Activated T-helper 1 cell treated with Interleukin-2 at 50 U/mL for 16 hours (primary cell): ENCODE data around the gene SNAPC2.

Experiments used
- DNase-seq: peaks from one replicate; pipeline ENCODE4 v3.0.0-alpha.2; 2020; ENCODE audit warnings: low read depth

The SNAPC2 gene

DNA sequence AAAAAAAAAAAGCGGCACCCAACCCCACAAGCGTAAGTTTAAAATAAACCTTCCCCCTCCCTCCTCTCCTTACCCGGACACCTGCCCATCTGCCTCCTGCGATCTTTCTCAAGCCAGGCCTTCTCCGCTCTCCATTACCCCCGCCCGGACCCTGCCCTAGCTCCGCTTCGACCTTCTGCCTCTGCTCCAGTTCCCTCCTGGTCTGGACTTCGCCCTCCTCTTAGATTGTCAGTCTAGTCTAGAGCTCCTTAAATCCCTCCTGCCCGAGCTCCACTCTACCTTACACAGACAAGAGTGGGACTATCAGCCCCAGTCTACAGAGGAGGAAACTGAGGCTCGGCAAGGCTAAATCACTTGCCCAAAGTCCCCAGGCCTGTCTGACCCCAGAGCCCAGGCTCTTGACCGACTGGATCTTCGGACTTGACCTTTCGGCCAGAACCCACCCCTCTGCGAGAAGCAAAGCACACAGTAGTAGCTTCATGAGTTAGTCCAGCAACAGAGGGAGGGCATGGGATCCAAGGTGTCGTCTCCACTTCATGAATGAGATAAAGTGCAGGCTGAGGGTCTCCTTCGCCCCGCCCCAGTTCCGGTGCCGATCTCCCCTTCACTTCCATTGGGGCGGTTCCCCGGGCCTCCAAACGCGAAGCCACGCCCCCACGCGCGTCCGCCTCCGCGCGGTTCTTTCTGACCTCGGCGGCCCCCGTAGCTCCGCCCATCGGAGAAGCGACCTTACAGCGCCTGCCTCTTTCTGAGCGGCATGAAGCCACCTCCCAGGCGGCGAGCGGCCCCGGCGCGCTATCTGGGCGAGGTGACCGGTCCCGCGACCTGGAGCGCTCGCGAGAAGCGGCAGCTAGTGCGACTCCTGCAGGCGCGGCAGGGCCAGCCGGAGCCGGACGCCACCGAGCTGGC lies at the start of gene SNAPC2:
SNAPC2 (plus strand) TSS at position 729 of the 909 bp plus-strand sequence; CDS start at position 758, 29 bp downstream.
- DNase-seq: peak; percentile 91

GRCh38 chr19:7870571-7871436 lies 49.3 kb upstream of the SNAPC2 start:
- DNase-seq: no peak

DNA sequence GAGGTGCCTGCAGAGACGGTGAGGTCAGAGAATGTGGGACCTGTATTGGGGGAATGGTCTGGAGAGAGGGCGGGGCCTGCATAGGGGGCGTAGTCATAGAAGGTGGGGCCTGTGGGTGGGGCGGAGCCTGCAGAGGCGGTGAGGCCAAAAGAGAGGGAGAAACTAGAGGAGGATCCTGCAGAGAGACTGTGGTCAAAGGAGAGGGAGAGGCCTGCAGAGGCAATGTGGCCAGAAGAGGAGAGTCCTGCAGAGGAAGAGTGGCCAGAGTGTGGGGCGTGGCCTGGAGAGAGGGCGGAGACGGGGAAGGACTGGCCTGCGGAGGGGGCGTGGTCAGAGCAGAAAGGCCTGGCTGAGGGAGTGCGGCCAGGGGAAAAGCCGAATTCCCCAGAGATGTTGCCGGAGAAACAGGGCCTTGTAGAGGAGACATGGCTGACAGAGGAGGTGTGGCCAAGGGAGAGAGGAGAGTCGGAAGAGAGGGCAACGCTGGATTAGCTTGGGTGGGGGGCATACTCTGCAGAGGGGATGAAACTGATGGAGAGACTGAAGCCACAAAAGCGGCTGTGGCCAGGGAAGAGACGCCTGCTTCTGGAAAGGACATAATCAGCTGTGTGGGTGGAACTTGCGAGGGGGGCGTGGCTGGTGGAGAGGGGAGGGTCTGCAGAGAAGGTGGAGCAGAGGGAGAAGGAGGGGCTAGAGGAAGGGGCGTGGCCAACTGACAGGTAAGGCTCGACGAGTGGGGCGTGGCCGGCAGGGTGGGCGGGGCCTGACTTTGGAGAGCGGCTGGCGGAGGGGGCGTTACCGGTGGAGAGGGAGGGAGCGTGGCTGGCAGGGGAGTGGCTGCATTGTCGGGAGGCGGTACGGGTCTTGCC lies 48.5 kb upstream of the SNAPC2 start:
- peak; percentile 60 for DNase-seq

DNA sequence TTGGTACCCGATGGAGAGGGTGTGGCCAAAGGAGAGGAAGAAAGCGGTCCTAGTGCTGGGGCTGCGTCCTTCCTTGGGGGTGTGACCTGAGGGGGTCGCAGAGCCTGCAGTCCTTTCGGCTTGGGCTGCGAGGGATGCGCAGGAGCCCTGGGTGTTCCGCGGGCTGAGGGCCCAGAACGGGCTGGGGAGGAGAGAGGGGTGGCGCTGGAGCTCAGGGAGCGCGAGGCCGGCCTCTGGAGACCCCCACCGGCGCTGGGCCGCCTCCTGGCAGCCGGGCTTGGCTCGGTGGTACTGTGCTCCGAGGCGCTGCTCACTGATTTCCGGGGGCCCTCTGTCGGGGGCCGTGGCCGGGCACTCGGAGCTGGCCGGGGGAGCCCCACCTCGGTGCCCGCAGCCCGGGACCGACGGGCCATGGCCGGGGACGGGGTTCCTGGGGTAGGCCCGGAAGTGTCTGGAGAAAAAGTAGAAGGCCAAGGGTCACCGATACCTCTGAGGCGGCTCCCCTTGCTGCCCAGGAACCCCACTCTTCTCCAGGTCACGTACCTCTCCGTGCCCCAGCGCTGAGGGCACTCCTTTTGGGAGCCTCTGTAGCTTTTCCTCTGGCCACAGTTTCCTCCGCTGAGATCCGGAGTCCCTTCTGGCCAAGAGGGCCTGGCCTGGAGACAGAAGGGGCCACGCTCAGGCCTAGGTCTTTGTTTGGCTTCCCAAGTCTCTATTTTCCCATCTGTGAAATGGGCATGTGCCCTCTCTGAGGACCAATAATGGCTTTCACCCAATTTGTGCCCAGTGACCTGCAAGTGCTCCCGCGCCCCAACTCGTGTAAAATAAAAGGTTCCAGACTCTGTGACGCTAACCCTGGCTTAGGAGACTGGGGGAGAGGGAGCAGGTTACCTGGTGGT lies 47.6 kb upstream of the SNAPC2 start:
- DNase-seq: no peak

GRCh38 chr19:7873304-7874075 lies 46.6 kb upstream of the SNAPC2 start:
- DNase-seq: no peak

DNA sequence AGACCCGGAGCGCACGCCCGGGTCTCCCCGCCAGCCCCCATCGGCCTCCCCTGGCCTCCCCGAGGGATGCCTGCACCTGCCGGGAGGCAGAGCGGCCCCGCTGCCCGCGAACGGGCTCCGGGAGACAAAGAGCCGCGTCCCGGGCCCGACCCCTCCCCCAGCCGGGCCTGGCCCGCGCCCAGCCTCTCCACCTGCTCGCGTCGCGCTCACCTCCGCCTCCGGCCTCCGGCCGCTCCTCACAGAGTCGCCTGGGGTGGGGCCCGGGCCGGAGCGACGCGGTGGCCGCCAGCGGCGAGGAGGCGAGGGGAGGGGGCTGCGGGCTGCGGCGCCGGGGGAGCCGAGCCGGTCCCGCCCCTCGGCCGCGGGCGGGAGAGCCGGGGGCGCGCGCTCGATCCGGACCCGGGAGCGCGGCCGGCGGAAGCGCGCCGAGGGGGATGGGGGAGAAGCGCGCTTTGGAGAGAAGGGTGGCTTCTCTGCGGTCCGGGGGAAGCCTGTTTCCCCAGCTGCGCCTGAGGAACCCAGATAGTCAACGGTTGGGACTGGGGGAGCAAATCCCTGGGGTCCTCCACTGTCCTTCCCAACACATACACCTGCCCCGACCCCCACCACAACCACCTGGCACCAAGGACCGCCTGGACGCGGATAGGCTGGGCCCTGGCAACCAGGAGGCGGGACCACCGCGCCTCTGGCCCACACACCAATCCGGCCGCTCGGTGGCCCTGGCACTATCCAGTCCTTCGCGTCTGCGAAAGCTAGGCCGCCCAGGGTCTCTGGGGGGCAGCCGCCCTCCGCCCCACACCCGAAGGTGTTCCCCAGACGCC lies 45.9 kb upstream of the SNAPC2 start, which contains the start of gene PRR36:
PRR36 (minus strand) TSS at position 315 of the 821 bp plus-strand sequence. CDS start 701 bp downstream, outside the sequence.
- DNase-seq: no peak

GRCh38 chr19:7874897-7875273 lies 45.3 kb upstream of the SNAPC2 start:
- no peak for DNase-seq

- no peak for DNase-seq
These were observed 42.8 kb upstream of the SNAPC2 start for GRCh38 chr19:7877249-7877836.

DNA sequence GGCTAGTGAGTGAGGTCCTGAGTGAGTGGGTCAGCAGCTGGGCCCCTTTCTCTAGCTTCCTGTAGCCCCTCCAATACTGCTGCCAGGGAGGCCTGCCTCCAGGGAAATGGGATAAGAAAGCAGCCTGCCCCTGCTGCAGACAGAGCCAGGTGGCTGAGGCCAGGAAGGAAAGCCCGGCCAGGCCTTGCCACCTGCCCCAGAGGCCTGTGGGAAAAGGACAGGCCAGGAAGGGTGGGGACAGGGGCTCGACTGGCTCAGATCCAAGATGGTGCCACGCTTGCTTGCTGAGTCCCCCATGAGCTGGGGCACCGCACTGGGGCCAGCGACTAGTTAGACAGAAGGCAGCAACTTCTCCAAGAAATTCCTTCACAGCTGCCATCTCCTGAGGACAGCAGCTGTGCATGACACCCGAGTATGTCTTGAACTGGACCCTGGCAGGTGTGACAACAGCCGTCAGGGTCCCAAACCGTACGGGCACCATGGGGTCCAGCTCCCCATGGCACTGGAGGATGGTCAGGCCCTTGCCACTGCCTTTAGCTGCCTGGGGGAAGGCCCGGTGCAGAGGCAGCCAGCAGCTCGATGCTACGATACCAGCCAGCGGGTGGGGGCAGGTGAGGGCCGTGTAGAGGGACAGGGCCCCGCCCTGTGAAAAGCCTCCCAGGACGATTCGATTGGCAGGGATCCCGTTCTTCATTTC lies 40.9 kb upstream of the SNAPC2 start:
- DNase-seq: no peak

DNA sequence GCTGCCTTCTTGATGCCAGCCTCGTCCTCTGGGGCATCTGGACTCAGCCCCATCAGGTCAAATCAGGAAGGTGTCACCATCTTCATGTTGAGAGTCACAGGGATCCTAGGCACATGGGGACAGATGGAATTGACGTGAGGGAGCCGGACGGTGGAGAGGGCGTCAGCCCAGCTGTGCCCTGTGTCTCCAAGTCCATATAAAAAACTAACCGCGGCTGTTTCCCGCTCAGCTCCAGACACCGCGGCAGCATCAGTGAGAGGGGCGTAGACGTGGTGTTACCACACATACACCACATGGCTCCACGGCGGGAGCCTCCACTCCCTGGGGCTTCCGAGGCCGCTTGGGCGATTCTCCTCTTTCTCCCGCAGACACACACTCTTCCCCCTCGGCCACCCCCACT lies 40.3 kb upstream of the SNAPC2 start:
- no peak for DNase-seq

- no peak for DNase-seq
These were observed 38.2 kb upstream of the SNAPC2 start for GRCh38 chr19:7881910-7882309.

DNA sequence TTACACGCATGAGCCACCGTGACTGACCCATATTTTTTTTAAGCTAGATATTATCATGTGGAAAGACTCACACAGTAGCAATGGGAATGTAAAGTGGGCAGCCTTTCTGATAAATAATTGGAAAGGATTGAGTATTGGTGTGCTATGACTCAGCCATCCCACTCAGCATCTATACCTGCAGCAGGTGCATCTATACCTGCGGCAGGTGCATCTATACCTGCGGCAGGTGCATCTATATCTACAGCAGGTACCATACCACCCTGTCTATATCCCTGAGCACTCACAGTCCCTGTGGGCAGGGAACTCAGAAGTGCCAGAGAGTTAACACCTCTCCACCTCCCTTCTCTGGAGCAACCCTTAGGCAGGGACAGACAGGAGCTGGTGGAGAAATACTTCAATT lies 37.0 kb upstream of the SNAPC2 start:
- DNase-seq: no peak

- DNase-seq: no peak
These were observed 36.2 kb upstream of the SNAPC2 start for GRCh38 chr19:7883796-7884570.

- no peak for DNase-seq
These were observed 34.3 kb upstream of the SNAPC2 start for GRCh38 chr19:7885818-7886217.

- no peak for DNase-seq
These were observed 32.6 kb upstream of the SNAPC2 start for GRCh38 chr19:7887408-7888144.

- no peak for DNase-seq
These were observed 31.9 kb upstream of the SNAPC2 start, which contains the start of gene LRRC8E for GRCh38 chr19:7888145-7888825. Gene LRRC8E, plus strand, starts transcription at chr19:7888510. Its CDS starts 7,094 bp downstream, at chr19:7895604.
